GM18511 (cell line): Measurements from ENCODE around the gene EFTUD2.
"Not testable (repeated sequence)": the region's sequence is repeated elsewhere in the genome, so short reads cannot be mapped to it uniquely, and the experiment has no call there.

Experiments used
- ATAC-seq: cut with Tn5 transposase; IDR thresholded peaks from one replicate; pipeline ENCODE4 v1.9.1; 2021; ENCODE audit warnings: mild to moderate bottlenecking, moderate library complexity; ENCODE audit not compliant: unreplicated experiment

The EFTUD2 gene

GRCh38 chr17:44850612-44851011, 48.6 kb downstream of the EFTUD2 start:
- ATAC-seq: no peak

DNA sequence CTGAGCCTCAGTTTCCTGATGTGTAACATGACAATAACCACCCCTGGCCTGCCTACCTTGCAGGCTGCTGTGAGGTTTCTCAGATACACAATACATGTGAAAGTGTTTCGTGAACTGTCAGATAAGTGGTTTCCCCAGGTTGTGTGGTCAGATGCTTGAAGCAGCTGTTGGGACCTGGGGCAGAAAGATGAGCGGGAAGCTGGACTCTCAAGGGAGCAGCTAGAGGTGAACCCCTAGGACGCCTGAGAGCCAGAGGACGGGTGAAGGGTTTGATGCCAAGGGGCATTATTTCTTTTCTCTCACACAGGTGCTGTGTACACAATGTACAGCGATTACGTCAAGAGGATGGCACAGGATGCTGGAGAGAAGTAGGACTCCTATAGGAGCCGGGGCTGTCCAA, 49.2 kb downstream of the EFTUD2 start:
- ATAC-seq: no peak

GRCh38 chr17:44848961-44849489, 50.2 kb downstream of the EFTUD2 start:
- no peak for ATAC-seq

- no peak for ATAC-seq
Measured at GRCh38 chr17:44848257-44848795, 50.9 kb downstream of the EFTUD2 start.

GRCh38 chr17:44847586-44847985, 51.7 kb downstream of the EFTUD2 start, which contains the start of gene HIGD1B:
TSS of gene HIGD1B (plus strand) at chr17:44847883. CDS start at chr17:44848153, 270 bp downstream.
- ATAC-seq: no peak

GRCh38 chr17:44846206-44846605, 53.0 kb downstream of the EFTUD2 start:
- ATAC-seq: no peak

DNA sequence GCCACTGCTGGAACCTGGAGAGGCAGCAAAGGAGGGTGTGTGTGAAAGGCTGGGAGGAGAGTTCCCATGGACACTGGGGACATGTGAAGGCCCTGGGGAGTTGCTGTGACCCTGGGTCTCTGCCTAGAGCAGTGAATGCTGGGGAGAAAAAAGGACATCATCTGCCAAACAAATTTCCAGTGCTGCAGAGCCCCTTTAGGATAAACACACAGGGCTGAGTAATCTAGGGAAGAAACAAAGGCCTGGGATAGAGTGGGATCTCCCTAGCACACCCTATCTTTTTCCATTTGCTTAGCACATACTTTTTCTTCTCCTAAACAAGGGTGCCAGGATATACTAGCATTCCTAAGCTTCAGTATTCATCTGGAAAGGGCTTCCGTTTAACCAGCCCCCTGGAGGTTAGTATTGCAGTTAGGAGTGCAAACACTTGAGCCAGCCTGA, 54.8 kb downstream of the EFTUD2 start:
- ATAC-seq: no peak

GRCh38 chr17:44842748-44843147, 56.5 kb downstream of the EFTUD2 start:
- ATAC-seq: no peak

DNA sequence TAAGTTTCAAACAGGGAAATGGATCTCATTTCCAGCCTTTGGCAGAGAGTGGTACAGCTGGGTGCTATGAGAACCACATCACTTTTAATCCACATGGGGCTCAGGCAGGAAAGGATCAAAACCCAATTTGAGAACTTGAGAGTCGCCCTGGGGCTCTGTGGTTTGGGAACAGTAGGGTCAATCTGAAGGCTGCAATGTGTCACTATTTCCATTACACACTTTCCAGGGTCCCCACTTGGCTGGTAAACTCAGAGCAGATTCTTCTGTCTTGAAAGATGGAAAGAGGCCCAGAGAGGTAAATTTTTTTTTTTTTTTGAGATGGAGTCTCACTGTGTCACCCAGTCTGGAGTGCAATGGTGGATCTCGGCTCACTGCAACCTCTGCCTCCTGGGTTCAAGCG, 58.3 kb downstream of the EFTUD2 start:
- ATAC-seq: no peak

GRCh38 chr17:44840274-44840673, 59.0 kb downstream of the EFTUD2 start:
- no peak for ATAC-seq

GRCh38 chr17:44837196-44837595, 62.0 kb downstream of the EFTUD2 start:
- ATAC-seq: no peak

DNA sequence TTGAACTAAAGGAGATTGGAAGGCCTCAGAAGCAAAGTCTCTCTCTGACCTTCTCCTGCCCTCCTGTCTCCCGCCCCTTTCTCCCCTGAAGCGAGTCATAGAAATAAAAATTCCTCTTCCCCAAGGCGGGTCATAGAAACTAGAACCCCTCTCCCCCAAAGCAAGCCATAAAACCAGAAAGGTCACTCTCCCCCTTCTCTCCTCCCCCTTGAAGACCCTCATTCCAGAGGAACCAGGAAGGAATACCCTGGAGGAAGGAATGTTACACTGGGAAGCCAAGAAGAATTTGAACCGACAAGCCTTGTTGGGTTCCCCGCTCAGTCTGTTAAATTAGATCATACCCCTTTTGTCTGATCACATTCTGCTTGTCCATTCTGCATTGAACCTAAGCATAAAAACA, 66.4 kb downstream of the EFTUD2 start:
- no peak for ATAC-seq

DNA sequence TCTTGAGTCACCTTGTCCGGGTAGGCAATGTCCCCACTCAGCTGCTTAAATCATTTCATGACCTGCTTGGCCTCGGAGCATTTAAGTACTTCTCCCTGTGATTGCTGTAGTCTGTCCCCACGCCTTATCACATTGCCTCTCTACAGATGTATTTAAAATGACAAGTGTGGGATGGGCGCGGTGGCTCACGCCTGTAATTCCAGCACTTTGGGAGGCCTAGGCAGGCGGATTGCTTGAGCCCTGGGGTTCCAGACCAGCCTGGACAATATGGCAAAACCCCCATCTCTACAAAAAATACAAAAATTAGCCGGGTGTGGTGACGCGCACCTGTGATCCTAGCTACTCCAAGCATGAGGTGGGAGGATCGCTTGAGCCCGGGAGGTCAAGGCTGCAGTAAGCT, 67.9 kb downstream of the EFTUD2 start:
- no peak for ATAC-seq

DNA sequence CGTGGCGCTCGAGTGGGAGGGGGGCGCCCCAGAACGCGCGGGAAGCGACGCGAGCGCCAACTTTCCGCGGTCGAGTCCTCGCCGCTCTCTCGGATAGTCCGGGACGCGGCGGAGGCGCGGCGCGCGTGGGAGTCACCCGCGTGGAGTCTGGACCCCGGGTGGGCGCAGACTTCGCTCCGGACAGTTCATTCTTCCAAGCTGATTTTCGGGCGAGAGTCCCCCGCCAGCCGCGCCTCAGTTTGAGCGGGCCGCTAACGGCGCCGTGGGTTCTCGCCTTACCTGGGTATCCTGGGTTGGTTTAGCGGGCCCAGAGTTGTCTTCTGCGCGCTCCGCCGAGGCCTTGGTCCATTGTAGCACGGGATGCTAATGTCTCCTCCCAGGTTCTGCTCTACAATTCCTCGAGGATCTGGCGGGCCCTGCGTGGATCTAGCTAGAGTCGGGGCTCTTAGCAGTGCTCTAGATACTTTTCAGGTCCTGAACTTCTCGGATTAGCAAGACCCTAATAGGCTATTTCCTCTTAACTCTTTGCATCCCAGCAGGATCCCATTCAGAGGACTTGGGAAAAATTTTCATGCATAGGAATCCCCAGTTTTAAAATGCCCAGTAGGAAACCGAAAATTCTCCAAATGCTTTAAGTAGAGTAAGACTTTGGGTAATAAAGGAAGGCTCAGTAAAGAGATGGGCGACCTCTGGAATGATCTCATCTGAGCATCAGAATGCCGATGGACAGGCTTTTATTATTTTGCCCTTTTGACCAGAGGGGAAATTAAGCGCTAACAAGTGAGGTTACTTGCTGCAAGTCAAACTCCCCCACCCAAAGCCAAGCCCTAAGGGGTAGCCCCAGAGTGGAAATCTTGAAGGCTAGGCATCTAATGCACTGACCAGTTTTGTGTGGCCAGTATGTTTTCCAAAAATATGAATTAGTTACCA, 68.6 kb downstream of the EFTUD2 start:
- no peak for ATAC-seq

GRCh38 chr17:44829523-44830358, 69.5 kb downstream of the EFTUD2 start, which contains the start of gene GJC1:
TSS of gene GJC1 (minus strand) at chr17:44830287. CDS start at chr17:44805817, 24,470 bp downstream.
- ATAC-seq: no peak

DNA sequence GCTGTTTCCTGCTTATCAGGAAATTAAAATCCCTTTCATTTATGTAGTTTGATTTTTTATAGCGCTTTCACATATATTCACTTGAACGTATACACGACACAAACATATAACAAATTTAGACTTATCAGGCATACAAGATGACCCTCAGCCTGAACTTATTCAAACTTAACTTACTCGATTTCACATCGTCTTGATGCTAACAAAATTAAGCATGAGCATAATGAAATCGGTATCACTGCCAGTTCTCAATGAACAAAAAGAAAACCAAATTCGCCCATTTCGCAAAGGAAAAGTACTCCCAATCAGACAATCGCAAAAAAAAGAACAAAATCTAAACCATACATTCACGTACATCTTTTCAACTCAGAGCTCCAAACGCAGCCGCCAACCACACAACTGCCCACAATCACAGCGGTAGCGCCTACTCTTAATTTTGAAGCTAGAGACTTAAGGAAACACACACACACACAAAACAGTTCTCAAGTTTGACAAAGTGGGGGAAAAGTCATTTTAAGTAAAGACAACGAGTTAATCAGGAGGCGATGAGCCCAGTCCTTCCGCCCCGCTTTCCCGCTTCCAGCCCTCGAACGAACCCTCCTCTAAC, 70.2 kb downstream of the EFTUD2 start:
- ATAC-seq: no peak

DNA sequence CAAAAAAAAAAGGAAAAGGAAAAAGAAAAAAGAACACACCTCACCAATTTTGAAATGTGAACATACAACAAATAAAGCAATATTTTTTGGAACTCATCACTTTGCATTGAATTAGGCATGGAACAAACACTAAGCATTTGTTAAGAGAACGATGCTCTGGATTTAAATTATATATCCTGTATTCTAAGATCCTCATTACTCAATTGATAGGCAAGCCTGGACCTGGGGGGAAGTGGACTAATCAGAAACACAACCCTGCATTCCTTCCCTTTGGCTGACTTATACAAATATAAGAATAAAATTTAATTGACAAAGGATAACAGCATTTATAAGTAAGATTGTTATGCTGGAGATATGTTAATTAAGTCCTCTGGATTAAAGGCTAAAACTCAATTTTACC, 71.4 kb downstream of the EFTUD2 start:
- no peak for ATAC-seq

GRCh38 chr17:44826123-44826790, 73.0 kb downstream of the EFTUD2 start:
- no peak for ATAC-seq

GRCh38 chr17:44825236-44825635, 74.0 kb downstream of the EFTUD2 start:
- ATAC-seq: not testable (repeated sequence)

- no peak for ATAC-seq
Measured at GRCh38 chr17:44820631-44821212, 78.5 kb downstream of the EFTUD2 start.
